GM13976 (cell line): Measurements from ENCODE around the gene MAGEA3.
"Not testable (repeated sequence)": the region's sequence is repeated elsewhere in the genome, so short reads cannot be mapped to it uniquely, and the experiment has no call there.

Experiments used
- DNase-seq: peaks from one replicate; pipeline ENCODE4 v3.0.0; 2012; ENCODE audit warnings: low spot score
- in situ Hi-C: fragments of 300-500 bp; cut with MboI; formaldehyde crosslinking; loops from one replicate; pipeline ENCODE4 v1.12.0; 2022; ENCODE audit warnings: low sequenced_read_pairs, mixed read lengths, inconsistent platforms; ENCODE audit not compliant: unreplicated experiment
- TF ChIP-seq, protein P1 (sequence below): IDR thresholded peaks from 2 replicates; pipeline ENCODE4 v1.5.1; 2012; ENCODE audit warnings: borderline replicate concordance, mild to moderate bottlenecking; ENCODE audit not compliant: insufficient read depth; ENCODE audit errors: extremely low read depth, missing control alignments, control extremely low read depth

The MAGEA3 gene

DNA sequence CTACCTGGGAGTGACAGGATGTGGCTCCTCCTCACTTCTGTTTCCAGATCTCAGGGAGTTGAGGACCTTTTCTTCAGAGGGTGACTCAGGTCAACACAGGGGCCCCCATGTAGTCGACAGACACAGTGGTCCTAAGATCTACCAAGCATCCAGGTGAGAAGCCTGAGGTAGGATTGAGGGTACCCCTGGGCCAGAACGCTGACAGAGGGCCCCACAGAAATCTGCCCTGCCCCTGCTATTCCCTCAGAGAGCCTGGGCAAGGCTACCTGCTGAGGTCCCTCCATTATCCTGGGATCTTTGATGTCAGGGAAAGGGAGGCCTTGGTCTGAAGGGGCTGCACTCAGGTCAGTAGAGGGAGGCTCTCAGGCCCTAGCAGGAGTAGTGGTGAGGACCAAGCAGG is 36.5 kb downstream of the MAGEA3 start:
- in situ Hi-C loops, result no loop called here
- TF ChIP-seq, protein P1, sequence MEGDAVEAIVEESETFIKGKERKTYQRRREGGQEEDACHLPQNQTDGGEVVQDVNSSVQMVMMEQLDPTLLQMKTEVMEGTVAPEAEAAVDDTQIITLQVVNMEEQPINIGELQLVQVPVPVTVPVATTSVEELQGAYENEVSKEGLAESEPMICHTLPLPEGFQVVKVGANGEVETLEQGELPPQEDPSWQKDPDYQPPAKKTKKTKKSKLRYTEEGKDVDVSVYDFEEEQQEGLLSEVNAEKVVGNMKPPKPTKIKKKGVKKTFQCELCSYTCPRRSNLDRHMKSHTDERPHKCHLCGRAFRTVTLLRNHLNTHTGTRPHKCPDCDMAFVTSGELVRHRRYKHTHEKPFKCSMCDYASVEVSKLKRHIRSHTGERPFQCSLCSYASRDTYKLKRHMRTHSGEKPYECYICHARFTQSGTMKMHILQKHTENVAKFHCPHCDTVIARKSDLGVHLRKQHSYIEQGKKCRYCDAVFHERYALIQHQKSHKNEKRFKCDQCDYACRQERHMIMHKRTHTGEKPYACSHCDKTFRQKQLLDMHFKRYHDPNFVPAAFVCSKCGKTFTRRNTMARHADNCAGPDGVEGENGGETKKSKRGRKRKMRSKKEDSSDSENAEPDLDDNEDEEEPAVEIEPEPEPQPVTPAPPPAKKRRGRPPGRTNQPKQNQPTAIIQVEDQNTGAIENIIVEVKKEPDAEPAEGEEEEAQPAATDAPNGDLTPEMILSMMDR, result no peak
- DNase-seq, result no peak

DNA sequence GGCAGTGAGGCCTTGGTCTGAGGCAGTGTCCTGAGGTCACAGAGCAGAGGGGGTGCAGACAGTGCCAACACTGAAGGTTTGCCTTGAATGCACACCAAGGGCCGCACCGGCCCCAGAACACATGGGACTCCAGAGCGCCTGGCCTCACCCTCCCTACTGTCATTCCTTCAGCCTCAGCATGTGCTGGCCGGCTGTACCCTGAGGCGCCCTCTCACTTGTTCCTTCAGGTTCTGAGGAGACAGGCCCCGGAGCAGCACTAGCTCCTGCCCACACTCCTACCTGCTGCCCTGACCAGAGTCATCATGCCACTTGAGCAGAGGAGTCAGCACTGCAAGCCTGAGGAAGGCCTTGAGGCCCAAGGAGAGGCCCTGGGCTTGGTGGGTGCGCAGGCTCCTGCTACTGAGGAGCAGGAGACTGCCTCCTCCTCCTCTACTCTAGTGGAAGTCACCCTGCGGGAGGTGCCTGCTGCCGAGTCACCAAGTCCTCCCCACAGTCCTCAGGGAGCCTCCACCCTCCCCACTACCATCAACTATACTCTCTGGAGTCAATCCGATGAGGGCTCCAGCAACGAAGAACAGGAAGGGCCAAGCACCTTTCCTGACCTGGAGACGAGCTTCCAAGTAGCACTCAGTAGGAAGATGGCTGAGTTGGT is 37.4 kb downstream of the MAGEA3 start:
- TF ChIP-seq, protein P1, result no peak
- DNase-seq, result no peak
- in situ Hi-C loops, result no loop called here

DNA sequence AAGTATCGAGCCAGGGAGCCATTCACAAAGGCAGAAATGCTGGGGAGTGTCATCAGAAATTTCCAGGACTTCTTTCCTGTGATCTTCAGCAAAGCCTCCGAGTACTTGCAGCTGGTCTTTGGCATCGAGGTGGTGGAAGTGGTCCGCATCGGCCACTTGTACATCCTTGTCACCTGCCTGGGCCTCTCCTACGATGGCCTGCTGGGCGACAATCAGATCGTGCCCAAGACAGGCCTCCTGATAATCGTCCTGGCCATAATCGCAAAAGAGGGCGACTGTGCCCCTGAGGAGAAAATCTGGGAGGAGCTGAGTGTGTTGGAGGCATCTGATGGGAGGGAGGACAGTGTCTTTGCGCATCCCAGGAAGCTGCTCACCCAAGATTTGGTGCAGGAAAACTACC is 37.9 kb downstream of the MAGEA3 start:
- in situ Hi-C loops, DNase-seq: not testable (repeated sequence)

DNA sequence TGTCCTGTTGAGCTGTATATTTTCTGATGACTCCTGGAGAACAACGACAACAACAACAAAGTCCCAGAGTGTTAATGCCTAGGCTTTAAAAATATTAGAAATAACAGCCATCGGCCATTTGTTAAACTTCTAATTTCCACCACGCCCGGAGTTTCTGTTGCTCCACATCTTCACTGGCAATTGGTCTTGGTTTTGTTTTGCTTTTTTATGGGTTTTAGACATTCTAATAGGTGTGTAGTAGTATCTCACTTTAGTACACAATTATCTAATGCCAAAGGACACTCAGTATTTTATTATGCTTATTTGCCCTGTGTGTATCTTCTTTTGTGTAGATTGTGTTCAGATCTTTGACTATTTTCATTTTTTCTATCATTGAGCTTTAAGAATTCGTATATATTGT is 40.0 kb downstream of the MAGEA3 start:
- in situ Hi-C loops, result no loop called here
- no peak for DNase-seq
- TF ChIP-seq, protein P1, result no peak
